GM19351 (cell line): ENCODE results near the gene MOB2.
"Not testable (repeated sequence)": the region's sequence is repeated elsewhere in the genome, so short reads cannot be mapped to it uniquely, and the experiment has no call there.

Source experiments
- ATAC-seq: cut with Tn5 transposase; IDR thresholded peaks from one replicate; pipeline ENCODE4 v1.9.1; 2021; ENCODE audit warnings: mild to moderate bottlenecking, moderate library complexity; ENCODE audit not compliant: unreplicated experiment

The MOB2 gene

GRCh38 chr11:1518301-1518700, 31.7 kb upstream of the MOB2 start:
- ATAC-seq, result no peak

- no peak for ATAC-seq
These were observed 30.8 kb upstream of the MOB2 start for GRCh38 chr11:1517117-1518005.

GRCh38 chr11:1516273-1517067, 29.9 kb upstream of the MOB2 start:
- no peak for ATAC-seq

GRCh38 chr11:1515082-1516060, 28.8 kb upstream of the MOB2 start:
- peak; percentile 47 for ATAC-seq

GRCh38 chr11:1514336-1515061, 27.9 kb upstream of the MOB2 start:
- no peak for ATAC-seq

GRCh38 chr11:1513326-1514296, 27.0 kb upstream of the MOB2 start:
- no peak for ATAC-seq

GRCh38 chr11:1512531-1513258, 26.1 kb upstream of the MOB2 start:
- not testable (repeated sequence) for ATAC-seq

- no peak for ATAC-seq
These were observed 25.4 kb upstream of the MOB2 start for GRCh38 chr11:1511937-1512496.

GRCh38 chr11:1510928-1511327, 24.3 kb upstream of the MOB2 start:
- no peak for ATAC-seq

GRCh38 chr11:1510351-1510750, 23.8 kb upstream of the MOB2 start:
- not testable (repeated sequence) for ATAC-seq

GRCh38 chr11:1509626-1510255, 23.2 kb upstream of the MOB2 start:
- ATAC-seq, result no peak

- ATAC-seq, result no peak
These were observed 22.4 kb upstream of the MOB2 start for GRCh38 chr11:1508986-1509385.

GRCh38 chr11:1508491-1508891, 21.9 kb upstream of the MOB2 start:
- ATAC-seq, result no peak

GRCh38 chr11:1507381-1508140, 21.0 kb upstream of the MOB2 start:
- ATAC-seq, result no peak

- no peak for ATAC-seq
These were observed 20.4 kb upstream of the MOB2 start for GRCh38 chr11:1506981-1507380.

- no peak for ATAC-seq
These were observed 18.9 kb upstream of the MOB2 start for GRCh38 chr11:1505480-1505879.
